OCI-LY7 (cell line): ENCODE results near the gene ATP11A. TPM values are rescaled to one million over a fixed set of nuclear protein-coding genes. Genes with fewer than 3 reads are reported as not detected.

Experiments
- BruUV-seq: library from RNA; stranded (reverse); fragments of 400-500 nt; replicated peaks from 2 replicates; lab custom pipeline; 2021; lab: Mats Ljungman, UMichigan
- CTCF ChIA-PET: fragments of 300-600 bp; sonication (Branson Sonifier 250); formaldehyde crosslinking; loops from one replicate; lab custom pipeline; 2022; ENCODE audit warnings: antibody characterized with exemption; ENCODE audit not compliant: unreplicated experiment; lab: Charles Lee
- POLR2A ChIA-PET: fragments of 300-600 bp; sonication (Branson Sonifier 250); formaldehyde crosslinking; loops from one replicate; lab custom pipeline; 2022; ENCODE audit warnings: antibody characterized with exemption; lab: Charles Lee
- DNase-seq: peaks from one replicate; pipeline ENCODE4 v3.0.0-alpha.2; 2015; ENCODE audit warnings: low spot score
- H2AFZ ChIP-seq: fragments of 200-600 bp; sonication (generic), shearing (Covaris generic); 2 replicates; pipeline ENCODE4 v1.6.1; 2014; ENCODE audit warnings: mild to moderate bottlenecking, antibody characterized with exemption, low read length, moderate library complexity
- H3K27ac ChIP-seq: fragments of 200-600 bp; sonication (generic); 2 replicates; pipeline ENCODE4 v1.5.1; 2014; ENCODE audit warnings: mixed run types, low read depth, mild to moderate bottlenecking, moderate library complexity, low read length, inconsistent platforms; ENCODE audit not compliant: poor library complexity, severe bottlenecking
- H3K36me3 ChIP-seq: fragments of 200-600 bp; sonication (generic); 2 replicates; pipeline ENCODE4 v1.6.1; 2014; ENCODE audit warnings: mild to moderate bottlenecking, antibody characterized with exemption, low read length, moderate library complexity, mixed read lengths; ENCODE audit not compliant: insufficient read depth
- H3K4me1 ChIP-seq: fragments of 200-600 bp; sonication (generic); 2 replicates; pipeline ENCODE4 v1.5.1; 2014; ENCODE audit warnings: mild to moderate bottlenecking, low read length; ENCODE audit not compliant: insufficient read depth, poor library complexity, severe bottlenecking
- H3K4me2 ChIP-seq: fragments of 200-600 bp; sonication (generic); 2 replicates; pipeline ENCODE4 v1.6.1; 2014; ENCODE audit warnings: mild to moderate bottlenecking, low read length
- H3K4me3 ChIP-seq: fragments of 200-600 bp; sonication (generic); 2 replicates; pipeline ENCODE4 v1.5.1; 2014; ENCODE audit warnings: mild to moderate bottlenecking, low read depth, low read length; ENCODE audit not compliant: poor library complexity, severe bottlenecking
- H3K79me2 ChIP-seq: fragments of 200-600 bp; sonication (generic); 2 replicates; pipeline ENCODE4 v1.6.1; 2016; ENCODE audit warnings: low read depth, mild to moderate bottlenecking, low read length, moderate library complexity, mixed read lengths; ENCODE audit not compliant: insufficient read depth
- H3K9me2 ChIP-seq: fragments of 200-600 bp; sonication (generic); 2 replicates; pipeline ENCODE4 v1.6.1; 2016; ENCODE audit warnings: mild to moderate bottlenecking, low read length, mixed read lengths; ENCODE audit not compliant: insufficient read depth
- H3K9me3 ChIP-seq: fragments of 200-600 bp; sonication (generic); 2 replicates; pipeline ENCODE4 v1.6.1; 2014; ENCODE audit warnings: mild to moderate bottlenecking, mixed run types, low read length, mixed read lengths
- H4K20me1 ChIP-seq: fragments of 200-600 bp; sonication (generic); 2 replicates; pipeline ENCODE4 v1.6.1; 2014; ENCODE audit warnings: mild to moderate bottlenecking, antibody characterized with exemption, low read length, moderate library complexity, mixed read lengths; ENCODE audit not compliant: insufficient read depth
- EZH2phosphoT487 ChIP-seq: fragments of 200-600 bp; sonication (generic); IDR thresholded peaks from 2 replicates; pipeline ENCODE4 v1.6.1; 2018; ENCODE audit warnings: low read depth, borderline replicate concordance, mild to moderate bottlenecking, mixed run types, antibody characterized with exemption, low read length, moderate library complexity, mixed read lengths
- intact Hi-C: fragments of 100-400 bp; cut with micrococcal nuclease; formaldehyde crosslinking; loops from one replicate; pipeline ENCODE4 v1.10.0; 2022; ENCODE audit not compliant: unreplicated experiment
- total RNA-seq, 2 experiments: library from RNA; depleted of rRNA in 1 of 2; stranded (reverse); fragments of >200 nt in 1 of 2; shearing (Covaris generic) in 1 of 2; gene quantifications; 2 replicates each; pipeline ENCODE4 v1.2.3, GENCODE V29; 2014 to 2022
- TF ChIP-seq, protein P1 (sequence below): fragments of 200-600 bp; sonication (generic); conservative IDR thresholded peaks from 2 replicates; pipeline ENCODE4 v1.5.1; 2014; ENCODE audit warnings: mild to moderate bottlenecking, antibody characterized with exemption, low read length, moderate library complexity, mixed read lengths

The ATP11A gene
- total RNA-seq, 2 experiments from 2014 or later: 8.8 to 23.1 TPM

DNA sequence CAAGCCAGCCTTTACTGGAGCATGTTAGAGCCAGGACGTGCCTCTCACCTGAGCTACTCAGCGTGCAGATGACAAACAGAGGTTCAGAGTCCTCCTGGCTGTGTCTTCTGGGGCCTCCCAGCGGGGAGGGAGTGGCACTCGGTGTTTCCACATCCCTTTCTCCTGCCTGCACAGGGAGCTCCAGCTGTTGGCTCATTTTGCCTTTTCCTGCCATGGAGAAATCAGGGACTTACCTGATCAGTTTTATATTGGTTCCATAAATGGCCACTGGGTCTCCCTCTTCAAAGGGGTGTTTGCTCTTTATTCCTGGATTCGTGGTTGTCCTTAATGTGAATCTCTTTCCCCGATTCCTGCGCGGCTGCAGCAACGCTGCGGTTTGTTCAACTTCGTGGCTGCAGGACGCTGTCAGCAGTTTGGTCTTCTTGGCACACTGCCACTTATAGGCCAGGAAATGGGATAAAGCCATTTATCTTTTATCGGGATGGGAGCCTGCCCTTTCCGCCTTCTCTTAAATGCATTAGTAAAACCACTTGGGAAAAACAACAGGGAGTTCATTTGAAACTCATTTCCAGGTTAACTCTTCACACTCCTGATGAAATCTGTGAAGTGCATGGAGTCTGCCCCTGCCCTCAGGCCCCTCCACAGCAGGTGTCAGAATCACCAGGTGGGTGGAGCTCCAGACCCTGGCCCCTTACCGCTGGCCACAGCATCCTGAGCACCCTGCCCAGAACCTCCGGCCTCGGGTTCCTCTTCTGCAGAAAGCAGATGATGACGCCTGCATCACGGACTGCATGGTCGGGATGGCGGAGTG is 239.3 kb downstream of the ATP11A start:
- TF ChIP-seq EZH2phosphoT487: no peak
- TF ChIP-seq, protein P1, sequence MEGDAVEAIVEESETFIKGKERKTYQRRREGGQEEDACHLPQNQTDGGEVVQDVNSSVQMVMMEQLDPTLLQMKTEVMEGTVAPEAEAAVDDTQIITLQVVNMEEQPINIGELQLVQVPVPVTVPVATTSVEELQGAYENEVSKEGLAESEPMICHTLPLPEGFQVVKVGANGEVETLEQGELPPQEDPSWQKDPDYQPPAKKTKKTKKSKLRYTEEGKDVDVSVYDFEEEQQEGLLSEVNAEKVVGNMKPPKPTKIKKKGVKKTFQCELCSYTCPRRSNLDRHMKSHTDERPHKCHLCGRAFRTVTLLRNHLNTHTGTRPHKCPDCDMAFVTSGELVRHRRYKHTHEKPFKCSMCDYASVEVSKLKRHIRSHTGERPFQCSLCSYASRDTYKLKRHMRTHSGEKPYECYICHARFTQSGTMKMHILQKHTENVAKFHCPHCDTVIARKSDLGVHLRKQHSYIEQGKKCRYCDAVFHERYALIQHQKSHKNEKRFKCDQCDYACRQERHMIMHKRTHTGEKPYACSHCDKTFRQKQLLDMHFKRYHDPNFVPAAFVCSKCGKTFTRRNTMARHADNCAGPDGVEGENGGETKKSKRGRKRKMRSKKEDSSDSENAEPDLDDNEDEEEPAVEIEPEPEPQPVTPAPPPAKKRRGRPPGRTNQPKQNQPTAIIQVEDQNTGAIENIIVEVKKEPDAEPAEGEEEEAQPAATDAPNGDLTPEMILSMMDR: no peak
- no peaks in the 10 kb centered on the region for H4K20me1 ChIP-seq
- ChIA-PET POLR2A (no interaction called here), CTCF (no interaction called here)
- H3K27ac ChIP-seq: no peak overlapping the region
- intact Hi-C loops: no loop called here
- H3K36me3 ChIP-seq: no peaks in the 10 kb centered on the region
- H3K4me3 ChIP-seq: no peak overlapping the region
- no peaks in the 10 kb centered on the region for H3K9me2 ChIP-seq
- BruUV-seq: no TSS peak
- no peak overlapping the region for H3K4me2 ChIP-seq
- no peaks in the 10 kb centered on the region for H3K79me2 ChIP-seq
- DNase-seq: no peak
- H3K4me1 ChIP-seq: no peaks in the 10 kb centered on the region
- H3K9me3 ChIP-seq: no peaks in the 10 kb centered on the region
- no peak overlapping the region for H2AFZ ChIP-seq

DNA sequence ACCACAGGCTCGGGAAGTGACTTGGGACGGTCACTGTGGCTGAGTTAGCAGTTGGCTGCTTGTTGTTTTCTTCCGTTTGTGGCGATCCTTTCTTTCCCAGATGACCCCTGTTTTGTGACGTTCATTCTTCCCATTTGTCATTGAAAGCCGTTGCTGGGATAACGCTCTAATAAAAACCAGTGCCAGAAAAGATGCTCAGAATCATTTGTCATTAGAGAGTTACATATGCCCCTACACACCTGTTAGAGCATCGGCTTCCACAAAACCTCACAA is 239.9 kb downstream of the ATP11A start:
- Histone ChIP-seq H3K9me2 (no peaks in the 10 kb centered on the region), H3K27ac (no peak overlapping the region), H3K4me2 (no peak overlapping the region), H3K36me3 (no peaks in the 10 kb centered on the region), H3K4me3 (no peak overlapping the region), H3K4me1 (no peaks in the 10 kb centered on the region), H2AFZ (no peak overlapping the region), H3K79me2 (no peaks in the 10 kb centered on the region), H3K9me3 (no peaks in the 10 kb centered on the region), H4K20me1 (no peaks in the 10 kb centered on the region)
- ChIA-PET CTCF (no interaction called here), POLR2A (no interaction called here)
- intact Hi-C loops: no loop called here
- no TSS peak for BruUV-seq
- DNase-seq: no peak
- no peak for TF ChIP-seq EZH2phosphoT487
- TF ChIP-seq, protein P1: no peak

DNA sequence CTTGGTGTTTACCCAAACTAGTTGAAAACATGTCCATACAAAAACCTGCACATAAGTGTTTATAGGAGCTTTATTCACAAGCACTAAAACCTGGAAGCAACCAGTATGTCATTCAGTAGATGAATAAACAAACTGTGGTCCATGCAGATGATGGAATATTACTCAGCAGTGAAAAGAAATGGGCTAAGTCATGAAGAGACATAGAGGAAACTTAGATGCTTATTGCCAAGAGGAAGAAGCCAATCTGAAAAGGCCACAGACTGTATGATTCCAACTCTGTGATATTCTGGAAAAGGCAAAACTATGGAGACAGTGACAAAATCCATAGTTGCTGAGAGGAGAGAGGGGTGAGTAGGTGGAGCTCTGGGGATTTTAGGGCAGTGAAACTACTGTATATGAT is 240.4 kb downstream of the ATP11A start:
- CTCF ChIA-PET: no interaction called here
- POLR2A ChIA-PET: no interaction called here
- DNase-seq: no peak

More for the DNA sequence above, 240.4 kb downstream of the ATP11A start:
- Histone ChIP-seq H4K20me1 (no peaks in the 10 kb centered on the region), H3K27ac (no peak overlapping the region), H3K4me2 (no peak overlapping the region), H3K9me3 (no peaks in the 10 kb centered on the region), H3K9me2 (no peaks in the 10 kb centered on the region), H3K4me3 (no peak overlapping the region), H3K36me3 (no peaks in the 10 kb centered on the region), H2AFZ (no peak overlapping the region), H3K79me2 (no peaks in the 10 kb centered on the region), H3K4me1 (no peaks in the 10 kb centered on the region)
- BruUV-seq: no TSS peak
- TF ChIP-seq, protein P1: no peak
- TF ChIP-seq EZH2phosphoT487: no peak
- intact Hi-C loops: no loop called here
